H1 (cell line): Measurements from ENCODE around the gene R3HDM2. TPM values are rescaled to one million over a fixed set of nuclear protein-coding genes. Genes with fewer than 3 reads are reported as not detected.

Experiments used
- CBX5 ChIP-seq: fragments of 300-800, 300-1000 bp; sonication (generic); IDR thresholded peaks from 2 replicates; pipeline ENCODE4 v1.7.1; 2016; ENCODE audit warnings: antibody characterized with exemption, low read length, low read depth
- NRF1 ChIP-seq: IDR thresholded peaks from 2 replicates; pipeline ENCODE4 v1.6.1; 2011; ENCODE audit warnings: mild to moderate bottlenecking, low read depth, low read length, improper control_type of control experiment
- POU5F1 ChIP-seq: IDR thresholded peaks from 2 replicates; pipeline ENCODE4 v1.6.1; 2011; ENCODE audit warnings: low read depth, mild to moderate bottlenecking, low read length, moderate library complexity
- TCF12 ChIP-seq: IDR thresholded peaks from 2 replicates; pipeline ENCODE4 v1.6.1; 2011; ENCODE audit warnings: low read depth, mild to moderate bottlenecking, low read length
- polyA plus RNA-seq, 7 experiments: library from polyadenylated mRNA; depleted of rRNA in 3 of 7; stranded (reverse) in 5 of 7; unstranded in 2 of 7; fragments of >200 nt in 5 of 7; fragments of 200-250 nt in 2 of 7; gene quantifications; 1 replicate in 5 of 7; 2 replicates in 1 of 7; 4 replicates in 1 of 7; pipeline versions ENCODE4 v1.2.1 to v1.2.3, GENCODE V29; 2011 to 2013; ENCODE audit warnings: missing spikeins in 2 of 7, mixed read lengths in 2 of 7
- total RNA-seq: library from RNA; stranded (reverse); fragmentation: NEBNext Ultra II Directional; extraction: Animal tissue kit (Norgen Biotek cat#: 25700); gene quantifications from 2 replicates; pipeline ENCODE4 v1.2.1, GENCODE V29; 2021
- TF ChIP-seq, protein P1 (sequence below), 3 experiments: IDR thresholded peaks; 1 replicate in 2 of 3; 2 replicates in 1 of 3; pipeline versions ENCODE4 v1.5.1 to v1.6.1; 2011; ENCODE audit warnings: low read length in 3 of 3, mild to moderate bottlenecking in 3 of 3, inconsistent platforms in 2 of 3, low read depth in 1 of 3, moderate library complexity in 1 of 3; ENCODE audit not compliant: insufficient read depth in 1 of 3; ENCODE audit errors: control extremely low read depth in 1 of 3

R3HDM2 gene
- total and polyA plus RNA-seq, 2 of the 8 experiments (the other 6 are each of a cell fraction or from before 2014, with no cell fraction given): 25.6 to 27.0 TPM

DNA sequence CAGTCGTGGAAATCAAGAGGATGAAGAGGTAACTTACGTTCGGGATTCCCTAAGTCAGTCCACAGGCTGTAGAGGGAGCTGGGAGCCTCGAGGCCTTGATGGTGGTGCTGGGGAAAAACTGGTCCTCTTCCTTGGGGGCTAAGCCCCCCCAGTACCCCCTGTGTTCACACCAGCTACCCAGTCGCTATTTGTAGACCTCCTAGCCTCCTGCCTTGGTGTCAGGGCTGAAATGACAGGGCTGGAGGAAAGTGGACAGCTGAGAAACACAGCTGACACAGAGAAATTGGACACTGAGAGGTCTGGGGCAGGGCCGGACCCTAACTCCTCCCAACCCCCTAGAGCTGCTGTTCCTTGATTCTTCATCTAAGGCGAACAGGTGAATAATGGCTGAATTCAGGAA is 179.9 kb downstream of the R3HDM2 start, which contains the start of gene STAC3 (continued):
- TF ChIP-seq TCF12 (no peak), CBX5 (no peak), NRF1 (no peak), POU5F1 (no peak)
- TF ChIP-seq, protein P1, sequence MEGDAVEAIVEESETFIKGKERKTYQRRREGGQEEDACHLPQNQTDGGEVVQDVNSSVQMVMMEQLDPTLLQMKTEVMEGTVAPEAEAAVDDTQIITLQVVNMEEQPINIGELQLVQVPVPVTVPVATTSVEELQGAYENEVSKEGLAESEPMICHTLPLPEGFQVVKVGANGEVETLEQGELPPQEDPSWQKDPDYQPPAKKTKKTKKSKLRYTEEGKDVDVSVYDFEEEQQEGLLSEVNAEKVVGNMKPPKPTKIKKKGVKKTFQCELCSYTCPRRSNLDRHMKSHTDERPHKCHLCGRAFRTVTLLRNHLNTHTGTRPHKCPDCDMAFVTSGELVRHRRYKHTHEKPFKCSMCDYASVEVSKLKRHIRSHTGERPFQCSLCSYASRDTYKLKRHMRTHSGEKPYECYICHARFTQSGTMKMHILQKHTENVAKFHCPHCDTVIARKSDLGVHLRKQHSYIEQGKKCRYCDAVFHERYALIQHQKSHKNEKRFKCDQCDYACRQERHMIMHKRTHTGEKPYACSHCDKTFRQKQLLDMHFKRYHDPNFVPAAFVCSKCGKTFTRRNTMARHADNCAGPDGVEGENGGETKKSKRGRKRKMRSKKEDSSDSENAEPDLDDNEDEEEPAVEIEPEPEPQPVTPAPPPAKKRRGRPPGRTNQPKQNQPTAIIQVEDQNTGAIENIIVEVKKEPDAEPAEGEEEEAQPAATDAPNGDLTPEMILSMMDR (IDR thresholded peaks at IDR 0.05; ENCODE audit: control extremely low read depth in 1 of 3, insufficient read depth in 1 of 3, low read depth in 1 of 3, low read length in 3 of 3): no peak
- TF ChIP-seq, all 59 proteins: peak for 0
